Mucosa of stomach (tissue), 1 donor: ENCODE results near the gene ATP10D.
"Not testable (repeated sequence)": the region's sequence is repeated elsewhere in the genome, so short reads cannot be mapped to it uniquely, and the experiment has no call there.

Source experiments
- H3K27me3 ChIP-seq: one replicate; pipeline ENCODE4 v1.7.0; 2013; ENCODE audit warnings: mild to moderate bottlenecking, low read length; ENCODE audit not compliant: control insufficient read depth, insufficient read depth
- H3K36me3 ChIP-seq: one replicate; pipeline ENCODE4 v1.7.0; 2013; ENCODE audit warnings: low read length; ENCODE audit not compliant: control insufficient read depth, insufficient read depth
- H3K4me1 ChIP-seq: one replicate; pipeline ENCODE4 v1.7.0; 2013; ENCODE audit warnings: mild to moderate bottlenecking, low read length; ENCODE audit not compliant: control insufficient read depth, insufficient read depth
- H3K4me3 ChIP-seq: one replicate; pipeline ENCODE4 v1.7.0; 2013; ENCODE audit warnings: low read length
- H3K9ac ChIP-seq: one replicate; pipeline ENCODE4 v1.7.0; 2013; ENCODE audit warnings: mild to moderate bottlenecking, low read length, moderate library complexity
- H3K9me3 ChIP-seq: one replicate; pipeline ENCODE4 v1.7.0; 2013; ENCODE audit warnings: mild to moderate bottlenecking, low read length, moderate library complexity; ENCODE audit not compliant: control insufficient read depth
- donor health status: Pancreatic carcinoma.

The ATP10D gene

GRCh38 chr4:47528646-47529045, 43.6 kb downstream of the ATP10D start:
- H3K9ac ChIP-seq, H3K36me3 ChIP-seq, H3K9me3 ChIP-seq, H3K4me1 ChIP-seq, H3K4me3 ChIP-seq, H3K27me3 ChIP-seq: not testable (repeated sequence)

- Histone ChIP-seq H3K4me3 (no peak overlapping the region), H3K9me3 (no peaks in the 10 kb centered on the region), H3K27me3 (no peaks in the 10 kb centered on the region), H3K9ac (no peak overlapping the region), H3K36me3 (no peaks in the 10 kb centered on the region), H3K4me1 (no peaks in the 10 kb centered on the region)
These were observed 45.7 kb downstream of the ATP10D start for GRCh38 chr4:47530801-47531200.

DNA sequence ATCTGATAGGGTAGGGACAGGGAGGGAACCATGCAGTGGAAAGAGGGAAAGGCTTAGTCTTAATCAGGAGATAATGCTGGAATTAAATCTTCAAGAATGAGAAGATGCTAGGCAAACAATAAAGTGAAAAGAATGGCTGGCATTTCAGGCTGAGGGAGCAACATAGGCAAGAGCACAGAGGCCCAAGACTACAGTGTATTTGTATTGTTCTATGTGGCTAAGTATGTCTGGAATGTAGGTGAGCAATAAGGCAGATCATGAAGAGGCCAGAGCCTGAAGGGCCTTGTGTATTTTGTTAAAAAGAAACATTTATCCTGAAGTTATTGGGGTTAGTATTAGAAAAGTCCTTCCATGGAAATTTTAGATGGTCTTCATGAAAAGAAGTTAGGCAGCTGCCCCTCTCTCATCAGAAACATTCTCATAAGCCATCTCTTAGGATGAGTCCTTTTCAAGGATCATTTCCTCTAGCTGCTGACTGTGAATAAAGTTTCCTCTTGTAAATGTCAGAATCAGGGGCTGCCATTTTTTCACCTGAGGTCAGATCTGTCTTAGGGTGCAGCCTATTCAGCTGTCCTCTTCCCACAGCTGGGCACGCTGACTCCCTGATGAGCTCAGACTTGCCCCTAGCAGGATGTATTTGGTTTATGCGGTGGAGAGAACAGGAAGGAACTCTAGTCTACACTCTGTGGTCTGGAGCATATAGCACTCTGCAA, 46.3 kb downstream of the ATP10D start:
- no peaks in the 10 kb centered on the region for H3K36me3 ChIP-seq
- no peak overlapping the region for H3K4me3 ChIP-seq
- H3K4me1 ChIP-seq = no peaks in the 10 kb centered on the region
- no peaks in the 10 kb centered on the region for H3K9me3 ChIP-seq
- no peaks in the 10 kb centered on the region for H3K27me3 ChIP-seq
- H3K9ac ChIP-seq = no peak overlapping the region

- Histone ChIP-seq H3K36me3 (no peaks in the 10 kb centered on the region), H3K9ac (no peak overlapping the region), H3K4me3 (no peak overlapping the region), H3K27me3 (no peaks in the 10 kb centered on the region), H3K9me3 (no peaks in the 10 kb centered on the region), H3K4me1 (no peaks in the 10 kb centered on the region)
These were observed 46.9 kb downstream of the ATP10D start for GRCh38 chr4:47531954-47532321.

DNA sequence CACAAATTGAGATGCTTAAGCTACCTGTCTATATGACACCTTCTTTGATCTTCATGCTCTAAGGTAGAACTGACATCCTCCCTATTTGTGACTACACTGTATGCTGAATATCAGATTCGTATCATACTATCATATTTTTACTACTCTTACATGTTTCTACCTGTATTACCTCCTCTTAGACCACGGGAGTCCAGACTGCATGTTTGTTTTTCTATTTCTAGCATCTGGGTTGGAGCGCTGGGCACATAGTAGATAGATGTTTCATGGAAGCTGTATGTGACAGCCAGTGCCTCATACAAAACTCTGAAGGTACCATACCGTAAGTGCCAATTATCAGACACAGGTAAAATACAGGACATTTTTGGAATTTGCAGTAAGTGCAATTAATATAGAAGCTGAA, 47.6 kb downstream of the ATP10D start:
- no peaks in the 10 kb centered on the region for H3K4me1 ChIP-seq
- H3K9ac ChIP-seq = no peak overlapping the region
- H3K9me3 ChIP-seq = no peaks in the 10 kb centered on the region
- no peak overlapping the region for H3K4me3 ChIP-seq
- H3K27me3 ChIP-seq = no peaks in the 10 kb centered on the region
- H3K36me3 ChIP-seq = no peaks in the 10 kb centered on the region

DNA sequence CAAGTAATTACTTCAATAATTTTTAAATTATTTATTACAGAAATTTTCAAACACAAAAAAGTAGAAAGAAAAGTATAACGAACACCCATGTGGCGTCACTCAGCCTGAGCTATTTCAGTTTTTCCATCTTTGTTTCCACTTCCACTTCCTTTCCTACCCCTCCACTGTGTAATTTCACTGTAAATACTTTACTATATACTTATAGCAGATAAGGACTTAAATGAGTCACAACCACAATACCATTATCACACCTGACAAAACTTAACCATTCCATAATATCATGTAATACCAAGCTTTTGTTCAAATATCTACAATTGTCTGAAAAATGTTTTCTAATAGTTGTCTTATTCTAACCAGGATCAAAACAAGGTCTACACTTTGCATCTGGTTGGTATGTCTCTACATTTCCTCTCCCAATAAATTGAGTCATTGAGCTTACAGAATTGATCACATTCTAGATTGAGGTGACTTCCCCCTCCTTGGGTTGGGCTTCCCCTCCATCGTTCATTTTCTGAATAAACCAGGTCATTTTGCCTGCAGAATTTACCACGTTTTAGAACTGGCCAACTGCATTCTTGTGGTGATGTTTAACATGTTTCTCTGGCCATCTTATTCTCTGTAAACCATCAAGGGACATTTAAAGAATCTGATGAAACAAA, 48.7 kb downstream of the ATP10D start:
- no peaks in the 10 kb centered on the region for H3K36me3 ChIP-seq
- H3K4me1 ChIP-seq = no peaks in the 10 kb centered on the region
- no peak overlapping the region for H3K4me3 ChIP-seq
- no peaks in the 10 kb centered on the region for H3K27me3 ChIP-seq
- no peaks in the 10 kb centered on the region for H3K9me3 ChIP-seq
- H3K9ac ChIP-seq = no peak overlapping the region

GRCh38 chr4:47534772-47535171, 49.7 kb downstream of the ATP10D start:
- no peaks in the 10 kb centered on the region for H3K4me1 ChIP-seq
- no peak overlapping the region for H3K4me3 ChIP-seq
- H3K9ac ChIP-seq = no peak overlapping the region
- H3K27me3 ChIP-seq = no peaks in the 10 kb centered on the region
- H3K9me3 ChIP-seq = no peaks in the 10 kb centered on the region
- no peaks in the 10 kb centered on the region for H3K36me3 ChIP-seq

DNA sequence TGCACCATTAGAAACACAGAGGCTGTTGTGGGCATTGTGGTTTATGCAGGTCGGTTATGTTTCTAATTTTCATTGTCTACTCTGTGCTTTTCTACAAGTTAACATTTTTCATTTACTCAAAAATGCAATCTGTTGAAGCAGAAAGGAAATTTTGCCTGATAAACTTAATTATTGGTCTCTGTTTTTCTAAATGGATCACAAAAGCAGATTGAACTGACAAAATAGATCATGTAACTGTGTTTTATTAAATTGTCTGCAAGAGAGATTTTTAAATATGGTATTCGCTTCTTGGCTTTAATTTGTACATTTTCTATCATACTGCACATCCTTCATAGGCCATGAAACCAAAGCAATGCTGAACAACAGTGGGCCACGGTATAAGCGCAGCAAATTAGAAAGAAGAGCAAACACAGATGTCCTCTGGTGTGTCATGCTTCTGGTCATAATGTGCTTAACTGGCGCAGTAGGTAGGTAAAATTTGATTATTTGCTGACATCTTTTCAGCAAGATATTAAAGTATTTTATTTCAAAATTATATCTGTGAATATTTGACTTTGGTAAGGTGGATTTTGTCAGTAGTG, 50.6 kb downstream of the ATP10D start:
- no peaks in the 10 kb centered on the region for H3K9me3 ChIP-seq
- no peaks in the 10 kb centered on the region for H3K4me1 ChIP-seq
- no peak overlapping the region for H3K4me3 ChIP-seq
- no peak overlapping the region for H3K9ac ChIP-seq
- no peaks in the 10 kb centered on the region for H3K36me3 ChIP-seq
- H3K27me3 ChIP-seq = no peaks in the 10 kb centered on the region

- H3K36me3 ChIP-seq = no peaks in the 10 kb centered on the region
- no peaks in the 10 kb centered on the region for H3K4me1 ChIP-seq
- H3K9ac ChIP-seq = no peak overlapping the region
- H3K4me3 ChIP-seq = no peak overlapping the region
- no peaks in the 10 kb centered on the region for H3K9me3 ChIP-seq
- H3K27me3 ChIP-seq = no peaks in the 10 kb centered on the region
These were observed 51.9 kb downstream of the ATP10D start for GRCh38 chr4:47536966-47537365.

DNA sequence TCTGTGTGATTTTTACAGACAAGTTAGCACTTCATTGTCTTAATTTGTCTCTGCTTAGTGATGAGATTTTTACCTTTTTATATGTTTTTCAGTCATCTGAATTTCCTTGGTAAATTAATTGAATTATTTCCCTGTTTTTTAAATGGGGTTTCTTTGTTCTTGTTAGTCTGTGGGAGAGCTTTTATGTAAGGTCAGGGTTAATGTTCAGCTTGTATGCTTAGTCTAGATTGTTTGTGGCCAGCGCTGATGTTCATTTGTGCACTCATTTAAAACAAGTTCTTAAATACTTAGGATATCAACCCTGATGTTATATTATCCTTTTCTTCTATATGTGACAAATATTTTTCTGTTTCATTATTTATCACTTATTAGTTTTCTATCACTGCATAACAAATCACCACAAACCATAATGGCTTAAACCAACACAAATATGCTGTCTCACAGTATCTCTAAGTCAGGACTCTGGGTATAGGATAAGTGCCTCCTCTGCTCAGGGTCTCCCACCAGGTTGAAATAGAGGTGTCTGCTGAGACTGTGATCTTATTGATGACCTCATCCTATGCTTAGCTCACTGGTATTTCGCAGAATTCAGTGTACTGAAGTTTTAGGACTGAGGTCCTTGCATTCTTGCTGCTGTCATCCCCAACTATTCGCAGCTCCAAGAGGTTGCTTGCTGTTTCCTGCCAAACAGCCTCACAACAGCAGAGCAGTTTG, 53.2 kb downstream of the ATP10D start:
- H3K27me3 ChIP-seq = no peaks in the 10 kb centered on the region
- no peaks in the 10 kb centered on the region for H3K9me3 ChIP-seq
- no peak overlapping the region for H3K9ac ChIP-seq
- no peak overlapping the region for H3K4me3 ChIP-seq
- no peaks in the 10 kb centered on the region for H3K4me1 ChIP-seq
- H3K36me3 ChIP-seq = no peaks in the 10 kb centered on the region

DNA sequence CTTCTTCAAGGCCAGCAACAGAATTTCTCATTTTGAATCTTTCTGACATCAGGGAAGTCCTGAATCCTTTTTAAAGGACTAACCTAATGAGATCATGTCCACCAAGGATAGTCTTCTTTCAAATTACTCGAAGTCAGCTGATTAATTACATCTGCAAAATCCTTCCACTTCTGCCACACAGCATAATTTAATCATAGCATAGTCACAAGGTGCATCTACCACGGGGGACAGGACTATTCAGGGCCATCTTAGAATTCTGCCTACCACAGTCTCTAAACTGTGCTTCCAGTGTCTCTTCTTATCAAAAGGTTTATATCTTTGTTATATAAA, 53.7 kb downstream of the ATP10D start:
- Histone ChIP-seq H3K9ac (no peak overlapping the region), H3K4me1 (no peaks in the 10 kb centered on the region), H3K4me3 (no peak overlapping the region), H3K27me3 (no peaks in the 10 kb centered on the region), H3K9me3 (no peaks in the 10 kb centered on the region), H3K36me3 (no peaks in the 10 kb centered on the region)

GRCh38 chr4:47542640-47543039, 57.6 kb downstream of the ATP10D start:
- not testable (repeated sequence) for H3K9ac ChIP-seq, H3K4me3 ChIP-seq, H3K36me3 ChIP-seq, H3K27me3 ChIP-seq, H3K4me1 ChIP-seq, H3K9me3 ChIP-seq
